GM12878 (cell line): ENCODE measurements around the gene PAQR7. TPM values are rescaled to one million over a fixed set of nuclear protein-coding genes. Genes with fewer than 3 reads are reported as not detected.

Experiments used
- ATAC-seq: fragments of 200-7000 bp; cut with Tn5 transposase; 3 replicates; pipeline ENCODE4 v1.9.1; 2020; ENCODE audit warnings: mild to moderate bottlenecking, moderate library complexity
- BruUV-seq: library from RNA; stranded (reverse); fragments of 400-500 nt; replicated peaks from 2 replicates; lab custom pipeline; 2021; lab: Mats Ljungman, UMichigan
- CTCF ChIA-PET: fragments of 300-600 bp; sonication (Branson Sonifier 250); formaldehyde crosslinking; extraction: SDS; loops from one replicate; lab custom pipeline; 2021; ENCODE audit warnings: inconsistent platforms; lab: Yijun Ruan, JAX
- POLR2A ChIA-PET: fragments of 350-600 bp; formaldehyde crosslinking; extraction: SDS; loops from one replicate; lab custom pipeline; 2021; ENCODE audit warnings: inconsistent platforms; lab: Charles Lee
- RAD21 ChIA-PET: fragments of 300-600 bp; sonication (Branson Sonifier 250); formaldehyde crosslinking; loops from one replicate; lab custom pipeline; 2023; ENCODE audit warnings: antibody characterized with exemption; ENCODE audit not compliant: unreplicated experiment; lab: Charles Lee
- SMC1A ChIA-PET: fragments of 300-600 bp; sonication (Branson Sonifier 250); formaldehyde crosslinking; loops from one replicate; lab custom pipeline; 2023; ENCODE audit not compliant: unreplicated experiment, uncharacterized antibody; lab: Charles Lee
- DNase-seq: peaks from one replicate; pipeline ENCODE4 v3.0.0-alpha.2; 2011; ENCODE audit warnings: low read depth, low spot score
- FAIRE-seq: peaks from 3 replicates; lab custom pipeline; 2011; peaks lifted over from hg19 to GRCh38; lab: Jason Lieb, UNC
- H2AFZ ChIP-seq: 2 replicates; pipeline ENCODE4 v1.6.0; 2011; ENCODE audit warnings: low read depth, low read length, control low read depth; ENCODE audit not compliant: control insufficient read depth
- H3K27ac ChIP-seq: 2 replicates; pipeline ENCODE4 v1.5.1; 2011; ENCODE audit warnings: control low read depth; ENCODE audit not compliant: control insufficient read depth, insufficient read depth
- H3K27me3 ChIP-seq, 2 experiments: replicated peaks in 1 of 2; 2 replicates each; pipeline versions ENCODE4 v1.6.0 to v1.6.1; 2011; ENCODE audit warnings: low read length in 1 of 2; ENCODE audit not compliant: control insufficient read depth in 2 of 2, insufficient read depth in 2 of 2
- H3K36me3 ChIP-seq, 2 experiments: 2 replicates each; pipeline ENCODE4 v1.5.1; 2011; ENCODE audit warnings: low read length in 1 of 2; ENCODE audit not compliant: control insufficient read depth in 2 of 2, insufficient read depth in 2 of 2
- H3K4me1 ChIP-seq: 2 replicates; pipeline ENCODE4 v1.6.1; 2011; ENCODE audit warnings: mild to moderate bottlenecking, low read length, moderate library complexity, mixed read lengths; ENCODE audit not compliant: control insufficient read depth, insufficient read depth
- H3K4me2 ChIP-seq: 2 replicates; pipeline ENCODE4 v1.6.0; 2011; ENCODE audit warnings: control low read depth; ENCODE audit not compliant: control insufficient read depth, insufficient read depth
- H3K4me3 ChIP-seq: fragments of 200-600 bp; sonication (generic); 2 replicates; pipeline ENCODE4 v1.5.1; 2016
- H3K79me2 ChIP-seq: 2 replicates; pipeline ENCODE4 v1.6.0; 2011; ENCODE audit warnings: low read length; ENCODE audit not compliant: control insufficient read depth, insufficient read depth
- H3K9ac ChIP-seq: 2 replicates; pipeline ENCODE4 v1.8.0; 2011; ENCODE audit warnings: low read length, control low read depth, mixed read lengths; ENCODE audit not compliant: control insufficient read depth, insufficient read depth
- H3K9me3 ChIP-seq: replicated peaks from 3 replicates; pipeline ENCODE4 v1.5.1; 2011; ENCODE audit warnings: mild to moderate bottlenecking, low read length; ENCODE audit not compliant: control insufficient read depth, insufficient read depth
- H4K20me1 ChIP-seq: 2 replicates; pipeline ENCODE4 v1.6.0; 2011; ENCODE audit not compliant: control insufficient read depth, insufficient read depth
- HDAC6 ChIP-seq: fragments of 200-600 bp; sonication (generic); IDR thresholded peaks from one replicate; pipeline ENCODE4 v1.8.0; 2017; ENCODE audit warnings: antibody characterized with exemption; ENCODE audit not compliant: unreplicated experiment
- IKZF2 ChIP-seq, 2 experiments: fragments of 450-650 bp; IDR thresholded peaks; 2 replicates each; pipeline ENCODE4 v1.6.1; 2017; ENCODE audit warnings: mild to moderate bottlenecking in 2 of 2, moderate library complexity in 2 of 2
- IRF4 ChIP-seq: IDR thresholded peaks from 2 replicates; pipeline ENCODE4 v1.6.1; 2011; ENCODE audit warnings: low read depth, low read length
- NFYB ChIP-seq: IDR thresholded peaks from 2 replicates; pipeline ENCODE4 v1.6.1; 2011; ENCODE audit warnings: low read depth, mild to moderate bottlenecking, low read length, improper control_type of control experiment, moderate library complexity; ENCODE audit not compliant: insufficient read depth
- NR2C2 ChIP-seq: IDR thresholded peaks from 2 replicates; pipeline ENCODE4 v1.6.1; 2011; ENCODE audit warnings: borderline replicate concordance, low read depth; ENCODE audit not compliant: control insufficient read depth, insufficient read length
- NRF1 ChIP-seq: conservative IDR thresholded peaks from 2 replicates; pipeline ENCODE4 v1.6.1; 2011; ENCODE audit warnings: mild to moderate bottlenecking, low read depth, low read length, improper control_type of control experiment
- RAD51 ChIP-seq: fragments of 450-650 bp; IDR thresholded peaks from 2 replicates; pipeline ENCODE4 v1.6.1; 2016; ENCODE audit warnings: moderate library complexity, mild to moderate bottlenecking, inconsistent platforms
- RCOR1 ChIP-seq: conservative IDR thresholded peaks from 2 replicates; pipeline ENCODE4 v1.6.1; 2012; ENCODE audit warnings: low read depth, low read length, improper control_type of control experiment
- YY1 ChIP-seq: IDR thresholded peaks from 2 replicates; pipeline ENCODE4 v1.6.1; 2011; ENCODE audit warnings: low read depth, mild to moderate bottlenecking, low read length
- whole genome bisulfite sequencing: methylation state at CpG from one replicate; pipeline ENCODE4 v1.1.6; 2016; ENCODE audit warnings: low lambda C conversion rate; ENCODE audit not compliant: insufficient replicate concordance, insufficient coverage; ENCODE audit errors: missing lambda C conversion rate; 5-methylcytosine and 5-hydroxymethylcytosine counted together
- in situ Hi-C: fragments of 300-500 bp; cut with MboI; formaldehyde crosslinking; loops from 9 replicates; pipeline ENCODE4 v1.14.3; 2018; ENCODE audit warnings: mixed read lengths
- intact Hi-C: fragments of 100-400 bp; cut with micrococcal nuclease; formaldehyde crosslinking; loops from one replicate; pipeline ENCODE4 v1.14.2; 2022; ENCODE audit not compliant: unreplicated experiment
- polyA plus RNA-seq, 11 experiments: library from polyadenylated mRNA; depleted of rRNA in 4 of 11; unstranded in 6 of 11; stranded (reverse) in 5 of 11; fragments of >200 nt; fragmentation: Nextera tagmentation in 4 of 11; fragmentation: Illumina TruSeq in 1 of 11; extraction: Ambion mirVana in 4 of 11; extraction: Trizol in 1 of 11; gene quantifications; 1 replicate in 1 of 11; 2 replicates in 10 of 11; pipeline versions ENCODE4 v1.2.1 to v1.2.3, GENCODE V29; 2011 to 2016; ENCODE audit warnings: inconsistent platforms in 2 of 11, missing spikeins in 2 of 11, low read depth in 1 of 11
- total RNA-seq, 4 experiments: library from RNA; depleted of rRNA in 3 of 4; stranded (reverse); fragments of >200 nt in 3 of 4; fragmentation: Illumina TruSeq in 1 of 4; extraction: Trizol in 1 of 4; gene quantifications; 2 replicates each; pipeline versions ENCODE4 v1.2.1 to v1.2.3, GENCODE V29; 2013 to 2021
- TF ChIP-seq, protein P1 (sequence below): fragments of 450-650 bp; IDR thresholded peaks from 2 replicates; pipeline ENCODE4 v1.6.1; 2018; ENCODE audit warnings: mild to moderate bottlenecking, low read depth, moderate library complexity; ENCODE audit not compliant: partially characterized antibody
- TF ChIP-seq, protein P2 (sequence below): fragments of 450-650 bp; IDR thresholded peaks from 2 replicates; pipeline ENCODE4 v1.6.1; 2016; ENCODE audit warnings: mild to moderate bottlenecking, moderate library complexity, borderline replicate concordance
- TF ChIP-seq, protein P3 (sequence below): fragments of 450-650 bp; IDR thresholded peaks from 2 replicates; pipeline ENCODE4 v1.6.1; 2017; ENCODE audit warnings: borderline replicate concordance
- TF ChIP-seq, protein P4 (sequence below): IDR thresholded peaks from 2 replicates; pipeline ENCODE4 v1.6.1; 2011; ENCODE audit warnings: borderline replicate concordance, low read depth, mild to moderate bottlenecking, moderate library complexity, low read length; ENCODE audit not compliant: insufficient read depth, poor library complexity, severe bottlenecking

The PAQR7 gene
- total and polyA plus RNA-seq, 10 of the 15 experiments (the other 5 are each of a cell fraction or from before 2014, with no cell fraction given), result 1.1 to 8.8 (median 5.2) TPM

DNA sequence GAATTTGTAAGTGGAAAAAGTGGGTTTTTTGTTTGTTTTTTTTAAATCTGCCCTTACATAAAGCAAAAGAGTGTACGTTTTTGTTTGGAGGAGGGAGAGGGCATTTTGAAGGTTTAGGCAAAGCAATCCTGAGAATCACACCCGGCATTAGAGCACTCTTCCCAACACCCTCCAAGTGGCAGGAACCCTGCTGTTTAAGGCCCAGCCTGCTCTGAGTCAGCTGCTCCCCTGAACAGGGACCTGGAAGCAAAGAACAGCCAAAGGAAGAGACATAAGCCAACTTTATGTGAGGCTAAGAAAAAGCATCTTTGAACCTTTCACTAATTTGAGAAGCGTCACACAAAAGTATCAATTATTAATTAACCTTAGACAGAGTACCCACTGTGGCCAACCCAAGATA is 38.8 kb downstream of the PAQR7 start:
- Histone ChIP-seq H3K9me3 (no peaks in the 10 kb centered on the region), H3K36me3 (peaks cover 4 to 18% of the 10 kb centered on the region in 2 experiments), H3K79me2 (no peaks in the 10 kb centered on the region), H2AFZ (no peak overlapping the region), H3K27ac (no peak overlapping the region), H4K20me1 (no peaks in the 10 kb centered on the region), H3K4me2 (no peak overlapping the region), H3K4me1 (no peaks in the 10 kb centered on the region), H3K27me3 (no peaks in the 10 kb centered on the region), H3K4me3 (no peak overlapping the region), H3K9ac (no peak overlapping the region)
- intact Hi-C loops (no loop called here), in situ Hi-C loops (no loop called here)
- BruUV-seq, result no TSS peak
- ChIA-PET POLR2A (no interaction called here), CTCF (interaction anchor here (0.7 to 1.0 kb wide), 5 partner anchors 20 to 157 kb away, joined by 3 to 5 read pairs (median 4); no protein-coding TSS in a partner anchor), RAD21 (interaction anchor here (0.7 to 1.0 kb wide), 6 partner anchors 13 to 161 kb away, joined by 3 to 5 read pairs (median 3); partner anchors contain the start of gene PAFAH2), SMC1A (interaction anchor here (0.9 to 1.6 kb wide), 4 partner anchors 10 to 180 kb away, joined by 3 to 8 read pairs (median 3); partner anchors contain the start of gene PAFAH2)
- DNase-seq, result no peak
- FAIRE-seq, result no peak
- ATAC-seq, result no peak
- 87% methylated on average over 3 of the region's 3 CpGs for WGBS
- TF ChIP-seq RAD51 (no peak), IRF4 (no peak), NFYB (no peak), NRF1 (no peak), YY1 (no peak), NR2C2 (no peak), IKZF2 (IDR thresholded peaks at IDR 0.05) (no peak), RCOR1 (no peak), HDAC6 (no peak)
- TF ChIP-seq, protein P1, sequence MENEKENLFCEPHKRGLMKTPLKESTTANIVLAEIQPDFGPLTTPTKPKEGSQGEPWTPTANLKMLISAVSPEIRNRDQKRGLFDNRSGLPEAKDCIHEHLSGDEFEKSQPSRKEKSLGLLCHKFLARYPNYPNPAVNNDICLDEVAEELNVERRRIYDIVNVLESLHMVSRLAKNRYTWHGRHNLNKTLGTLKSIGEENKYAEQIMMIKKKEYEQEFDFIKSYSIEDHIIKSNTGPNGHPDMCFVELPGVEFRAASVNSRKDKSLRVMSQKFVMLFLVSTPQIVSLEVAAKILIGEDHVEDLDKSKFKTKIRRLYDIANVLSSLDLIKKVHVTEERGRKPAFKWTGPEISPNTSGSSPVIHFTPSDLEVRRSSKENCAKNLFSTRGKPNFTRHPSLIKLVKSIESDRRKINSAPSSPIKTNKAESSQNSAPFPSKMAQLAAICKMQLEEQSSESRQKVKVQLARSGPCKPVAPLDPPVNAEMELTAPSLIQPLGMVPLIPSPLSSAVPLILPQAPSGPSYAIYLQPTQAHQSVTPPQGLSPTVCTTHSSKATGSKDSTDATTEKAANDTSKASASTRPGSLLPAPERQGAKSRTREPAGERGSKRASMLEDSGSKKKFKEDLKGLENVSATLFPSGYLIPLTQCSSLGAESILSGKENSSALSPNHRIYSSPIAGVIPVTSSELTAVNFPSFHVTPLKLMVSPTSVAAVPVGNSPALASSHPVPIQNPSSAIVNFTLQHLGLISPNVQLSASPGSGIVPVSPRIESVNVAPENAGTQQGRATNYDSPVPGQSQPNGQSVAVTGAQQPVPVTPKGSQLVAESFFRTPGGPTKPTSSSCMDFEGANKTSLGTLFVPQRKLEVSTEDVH, result no peak
- TF ChIP-seq, protein P2, sequence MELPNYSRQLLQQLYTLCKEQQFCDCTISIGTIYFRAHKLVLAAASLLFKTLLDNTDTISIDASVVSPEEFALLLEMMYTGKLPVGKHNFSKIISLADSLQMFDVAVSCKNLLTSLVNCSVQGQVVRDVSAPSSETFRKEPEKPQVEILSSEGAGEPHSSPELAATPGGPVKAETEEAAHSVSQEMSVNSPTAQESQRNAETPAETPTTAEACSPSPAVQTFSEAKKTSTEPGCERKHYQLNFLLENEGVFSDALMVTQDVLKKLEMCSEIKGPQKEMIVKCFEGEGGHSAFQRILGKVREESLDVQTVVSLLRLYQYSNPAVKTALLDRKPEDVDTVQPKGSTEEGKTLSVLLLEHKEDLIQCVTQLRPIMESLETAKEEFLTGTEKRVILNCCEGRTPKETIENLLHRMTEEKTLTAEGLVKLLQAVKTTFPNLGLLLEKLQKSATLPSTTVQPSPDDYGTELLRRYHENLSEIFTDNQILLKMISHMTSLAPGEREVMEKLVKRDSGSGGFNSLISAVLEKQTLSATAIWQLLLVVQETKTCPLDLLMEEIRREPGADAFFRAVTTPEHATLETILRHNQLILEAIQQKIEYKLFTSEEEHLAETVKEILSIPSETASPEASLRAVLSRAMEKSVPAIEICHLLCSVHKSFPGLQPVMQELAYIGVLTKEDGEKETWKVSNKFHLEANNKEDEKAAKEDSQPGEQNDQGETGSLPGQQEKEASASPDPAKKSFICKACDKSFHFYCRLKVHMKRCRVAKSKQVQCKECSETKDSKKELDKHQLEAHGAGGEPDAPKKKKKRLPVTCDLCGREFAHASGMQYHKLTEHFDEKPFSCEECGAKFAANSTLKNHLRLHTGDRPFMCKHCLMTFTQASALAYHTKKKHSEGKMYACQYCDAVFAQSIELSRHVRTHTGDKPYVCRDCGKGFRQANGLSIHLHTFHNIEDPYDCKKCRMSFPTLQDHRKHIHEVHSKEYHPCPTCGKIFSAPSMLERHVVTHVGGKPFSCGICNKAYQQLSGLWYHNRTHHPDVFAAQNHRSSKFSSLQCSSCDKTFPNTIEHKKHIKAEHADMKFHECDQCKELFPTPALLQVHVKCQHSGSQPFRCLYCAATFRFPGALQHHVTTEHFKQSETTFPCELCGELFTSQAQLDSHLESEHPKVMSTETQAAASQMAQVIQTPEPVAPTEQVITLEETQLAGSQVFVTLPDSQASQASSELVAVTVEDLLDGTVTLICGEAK, result no peak
- TF ChIP-seq, protein P3, sequence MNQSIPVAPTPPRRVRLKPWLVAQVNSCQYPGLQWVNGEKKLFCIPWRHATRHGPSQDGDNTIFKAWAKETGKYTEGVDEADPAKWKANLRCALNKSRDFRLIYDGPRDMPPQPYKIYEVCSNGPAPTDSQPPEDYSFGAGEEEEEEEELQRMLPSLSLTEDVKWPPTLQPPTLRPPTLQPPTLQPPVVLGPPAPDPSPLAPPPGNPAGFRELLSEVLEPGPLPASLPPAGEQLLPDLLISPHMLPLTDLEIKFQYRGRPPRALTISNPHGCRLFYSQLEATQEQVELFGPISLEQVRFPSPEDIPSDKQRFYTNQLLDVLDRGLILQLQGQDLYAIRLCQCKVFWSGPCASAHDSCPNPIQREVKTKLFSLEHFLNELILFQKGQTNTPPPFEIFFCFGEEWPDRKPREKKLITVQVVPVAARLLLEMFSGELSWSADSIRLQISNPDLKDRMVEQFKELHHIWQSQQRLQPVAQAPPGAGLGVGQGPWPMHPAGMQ, result no peak
- TF ChIP-seq, protein P4, sequence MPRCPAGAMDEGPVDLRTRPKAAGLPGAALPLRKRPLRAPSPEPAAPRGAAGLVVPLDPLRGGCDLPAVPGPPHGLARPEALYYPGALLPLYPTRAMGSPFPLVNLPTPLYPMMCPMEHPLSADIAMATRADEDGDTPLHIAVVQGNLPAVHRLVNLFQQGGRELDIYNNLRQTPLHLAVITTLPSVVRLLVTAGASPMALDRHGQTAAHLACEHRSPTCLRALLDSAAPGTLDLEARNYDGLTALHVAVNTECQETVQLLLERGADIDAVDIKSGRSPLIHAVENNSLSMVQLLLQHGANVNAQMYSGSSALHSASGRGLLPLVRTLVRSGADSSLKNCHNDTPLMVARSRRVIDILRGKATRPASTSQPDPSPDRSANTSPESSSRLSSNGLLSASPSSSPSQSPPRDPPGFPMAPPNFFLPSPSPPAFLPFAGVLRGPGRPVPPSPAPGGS, result no peak
